Activated CD4-positive, alpha-beta T cell treated with anti-CD3 and anti-CD28 coated beads for 1 hour (primary cell): Measurements from ENCODE around the gene TRAF3.
"Not testable (repeated sequence)": the region's sequence is repeated elsewhere in the genome, so short reads cannot be mapped to it uniquely, and the experiment has no call there.

Experiments
- DNase-seq: peaks from one replicate; pipeline ENCODE4 v3.0.0-alpha.2; 2020

TRAF3 gene

DNA sequence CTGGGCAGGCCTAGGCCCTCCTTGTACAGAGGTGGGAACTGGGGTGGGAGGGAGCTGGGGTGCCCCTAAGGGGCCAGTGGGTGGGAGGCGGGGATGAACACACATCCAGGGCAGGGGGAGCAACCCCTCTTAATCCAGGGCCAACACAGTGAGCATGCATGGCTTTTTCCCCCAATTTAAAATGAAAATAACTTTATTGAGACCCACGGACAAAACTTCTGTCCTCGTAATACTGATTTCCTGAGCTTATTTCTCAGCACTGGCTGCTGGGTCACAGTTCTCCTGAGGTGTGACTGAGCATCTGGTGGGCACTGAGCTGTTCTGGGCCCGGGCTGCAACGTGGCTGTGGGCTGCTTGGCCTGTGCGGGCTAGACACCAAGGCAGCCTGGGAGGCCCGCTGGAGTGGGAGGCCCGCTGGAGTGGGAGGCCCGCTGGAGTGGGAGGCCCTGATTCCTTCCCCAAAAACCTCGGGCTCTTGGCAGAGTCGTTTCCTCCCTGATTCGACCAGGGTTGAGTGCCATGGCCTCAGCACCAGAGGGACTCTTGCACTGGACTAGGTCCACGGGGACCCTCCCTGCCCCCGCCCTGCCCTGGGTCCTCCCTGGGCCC lies 24.9 kb upstream of the TRAF3 start:
- DNase-seq: no peak

- no peak for DNase-seq
Measured at GRCh38 chr14:102754370-102755262, 22.6 kb upstream of the TRAF3 start.

- DNase-seq: no peak
Measured at GRCh38 chr14:102757646-102758045, 19.6 kb upstream of the TRAF3 start.

DNA sequence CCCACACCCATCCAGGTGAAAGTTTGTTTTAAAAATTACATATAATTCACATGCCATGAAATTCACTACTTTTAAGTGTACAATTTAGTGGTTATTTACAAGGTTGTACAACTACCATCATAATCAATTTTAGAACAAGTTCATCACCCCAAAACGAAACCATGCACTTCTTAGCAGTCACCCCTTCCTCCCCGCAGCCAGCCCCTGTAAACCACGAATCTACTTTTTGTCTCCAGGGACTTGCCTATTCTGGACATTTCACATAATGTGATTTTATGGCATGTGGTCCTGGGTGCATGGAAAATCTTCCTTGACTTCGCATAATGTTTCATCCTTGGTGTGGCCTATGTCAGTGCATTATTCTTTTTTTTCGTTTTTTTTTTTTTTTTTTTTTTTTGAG lies 19.2 kb upstream of the TRAF3 start:
- no peak for DNase-seq

GRCh38 chr14:102759456-102760187 lies 17.6 kb upstream of the TRAF3 start:
- no peak for DNase-seq

DNA sequence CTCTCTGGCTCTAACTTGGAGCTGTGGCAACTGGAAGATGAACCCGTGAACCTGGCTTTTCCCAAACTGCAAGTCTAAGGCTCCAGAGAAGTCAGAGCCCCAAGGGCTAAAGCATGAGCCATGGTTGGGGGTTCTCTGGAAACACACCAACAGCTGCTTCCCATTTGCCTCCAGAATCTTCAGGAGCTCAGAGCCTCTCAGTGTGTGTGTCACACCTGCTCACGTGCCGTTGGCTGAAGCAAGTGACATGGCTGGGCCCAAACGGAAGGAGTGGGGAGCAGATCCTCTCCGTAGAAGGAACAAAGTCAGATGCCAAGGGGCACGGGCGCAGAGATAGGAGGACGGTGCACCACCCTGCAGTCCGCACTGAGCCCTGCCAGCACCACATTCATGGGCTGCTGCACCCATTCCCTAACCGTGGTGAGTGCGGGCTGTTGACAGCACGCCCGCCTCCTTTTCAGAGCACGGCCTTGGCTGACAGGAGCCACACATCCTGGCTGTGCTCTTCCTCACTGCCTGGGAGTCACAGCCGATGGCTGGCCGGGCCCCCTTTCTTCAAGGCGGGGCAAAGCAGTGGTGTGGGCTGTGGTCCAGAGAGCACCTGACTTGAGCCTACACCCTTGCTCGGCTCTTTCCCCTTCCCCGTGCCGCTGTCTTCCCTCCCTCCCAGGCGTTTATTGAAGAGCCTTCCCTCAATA lies 16.6 kb upstream of the TRAF3 start:
- DNase-seq: no peak

- DNase-seq: no peak
Measured at GRCh38 chr14:102761206-102761605, 16.0 kb upstream of the TRAF3 start.

- no peak for DNase-seq
Measured at GRCh38 chr14:102764220-102764671, 13.0 kb upstream of the TRAF3 start.

DNA sequence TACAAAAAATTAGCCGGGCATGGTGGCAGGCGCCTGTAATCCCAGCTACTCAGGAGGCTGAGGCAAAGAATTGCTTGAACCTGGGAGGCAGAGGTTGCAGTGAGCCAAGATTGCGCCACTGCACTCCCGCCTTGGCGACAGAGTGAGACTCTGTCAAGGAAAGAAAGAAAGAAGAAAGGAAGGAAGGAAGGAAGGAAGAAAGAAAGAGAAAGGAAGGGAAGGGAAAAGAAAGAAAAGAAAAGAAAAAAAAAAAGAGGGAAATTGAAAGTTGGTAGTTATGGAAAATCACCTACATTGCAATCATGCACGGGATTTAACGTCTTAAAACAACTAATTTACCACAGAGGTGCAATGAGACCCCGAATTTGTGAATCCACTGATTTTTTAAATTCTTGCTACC lies 11.5 kb upstream of the TRAF3 start:
- DNase-seq: not testable (repeated sequence)

DNA sequence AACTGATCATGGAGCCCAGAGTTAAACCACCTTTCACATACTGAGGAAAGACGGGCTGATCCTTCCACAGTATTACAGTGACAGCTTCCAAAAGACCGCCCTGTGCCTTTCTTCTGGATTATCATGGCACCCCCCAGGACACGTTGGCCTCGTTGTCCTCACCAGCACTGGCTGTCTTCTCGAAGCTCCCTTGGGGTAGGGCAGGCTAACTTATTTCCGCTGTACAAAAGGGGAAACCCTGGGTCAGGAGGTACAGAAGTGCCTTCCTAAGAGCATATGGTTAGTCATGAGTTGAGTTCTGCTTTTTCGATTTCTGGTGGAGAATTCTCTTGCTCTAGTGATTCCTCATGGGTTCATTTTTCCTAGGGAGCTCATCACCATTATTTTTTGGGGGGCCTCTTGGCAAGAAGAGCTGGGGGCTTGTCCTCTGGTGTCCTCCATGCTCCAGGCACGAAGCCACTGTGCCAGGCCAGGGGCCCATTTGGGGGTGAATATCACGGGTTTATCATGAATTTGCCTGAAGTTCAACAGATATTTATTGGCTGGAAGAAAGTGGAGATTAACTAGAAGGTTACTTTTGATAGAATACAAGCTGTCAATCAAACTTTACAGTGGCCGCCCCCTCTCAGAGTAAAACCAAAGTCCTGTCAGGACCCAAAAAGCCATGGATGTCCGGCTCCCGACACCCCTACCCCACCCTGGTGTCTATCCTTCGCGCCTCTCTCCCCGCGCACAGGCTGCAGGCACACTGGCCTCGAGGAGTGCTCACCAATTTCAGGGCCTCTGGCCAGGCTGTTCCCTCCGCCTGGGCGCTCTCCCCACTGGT lies 8.8 kb upstream of the TRAF3 start:
- no peak for DNase-seq

DNA sequence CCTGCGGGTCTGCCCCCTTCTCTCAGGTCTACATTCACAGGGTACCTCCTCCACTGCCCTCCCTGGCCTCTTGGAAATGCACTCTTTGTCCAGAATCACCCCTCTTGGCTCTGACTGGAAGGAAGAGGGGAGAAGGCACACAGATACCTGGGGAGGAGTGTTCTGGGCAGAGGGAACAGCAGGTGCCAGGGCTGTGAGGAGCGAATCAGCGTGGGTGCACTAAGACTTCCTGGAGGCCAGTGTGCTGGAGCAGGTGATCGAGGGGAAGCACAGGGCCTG lies 8.3 kb upstream of the TRAF3 start:
- DNase-seq: no peak

DNA sequence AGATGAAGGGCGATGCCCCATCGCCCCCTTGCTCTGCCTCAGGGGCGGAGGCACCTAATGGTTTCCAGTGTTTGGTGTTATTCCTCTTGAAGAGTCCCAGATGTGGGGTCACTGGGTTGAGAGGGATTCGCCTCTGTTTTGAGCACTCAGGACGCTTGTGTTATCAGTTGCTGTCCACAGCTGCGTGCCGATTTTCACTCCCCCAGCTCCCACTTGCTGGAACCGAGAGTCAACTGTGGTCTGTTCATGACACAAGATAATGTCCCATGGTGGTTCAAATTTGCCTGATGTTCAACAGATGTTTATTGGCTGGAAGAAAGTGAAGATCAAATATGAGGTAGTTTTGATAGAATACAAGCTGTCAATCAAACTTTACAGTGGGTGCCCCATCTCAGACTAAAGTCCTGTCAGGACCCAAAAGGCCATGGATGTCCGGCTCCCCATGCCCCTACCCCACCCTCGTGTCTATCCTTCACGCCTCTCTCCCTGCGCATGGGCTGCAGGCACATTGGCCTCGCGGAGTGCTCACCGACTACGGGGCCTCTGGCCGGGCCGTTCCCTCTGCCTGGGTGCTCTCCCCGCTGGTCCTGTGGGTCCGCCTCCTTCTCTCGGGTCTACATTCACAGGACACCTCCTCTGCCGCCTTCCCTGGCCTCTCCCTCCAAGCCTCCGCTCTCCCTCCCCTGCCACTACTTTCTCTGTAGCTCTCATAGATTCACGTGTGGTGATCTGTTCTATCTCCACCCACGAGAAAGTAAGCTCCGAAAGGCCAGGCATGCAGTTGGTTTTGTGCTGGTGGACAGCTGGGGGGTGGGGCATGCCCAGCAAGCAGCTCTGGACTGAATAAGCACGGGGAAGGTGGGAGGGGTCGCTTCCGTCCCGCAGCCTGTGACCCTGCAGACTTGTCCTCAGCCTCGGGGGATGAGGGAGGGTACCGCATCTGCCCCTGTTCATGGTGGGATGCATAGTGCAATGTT lies 6.8 kb upstream of the TRAF3 start:
- DNase-seq: no peak

- DNase-seq: no peak
Measured at GRCh38 chr14:102771144-102771543, 6.1 kb upstream of the TRAF3 start.

- DNase-seq: no peak
Measured at GRCh38 chr14:102772781-102773570, 4.3 kb upstream of the TRAF3 start.

DNA sequence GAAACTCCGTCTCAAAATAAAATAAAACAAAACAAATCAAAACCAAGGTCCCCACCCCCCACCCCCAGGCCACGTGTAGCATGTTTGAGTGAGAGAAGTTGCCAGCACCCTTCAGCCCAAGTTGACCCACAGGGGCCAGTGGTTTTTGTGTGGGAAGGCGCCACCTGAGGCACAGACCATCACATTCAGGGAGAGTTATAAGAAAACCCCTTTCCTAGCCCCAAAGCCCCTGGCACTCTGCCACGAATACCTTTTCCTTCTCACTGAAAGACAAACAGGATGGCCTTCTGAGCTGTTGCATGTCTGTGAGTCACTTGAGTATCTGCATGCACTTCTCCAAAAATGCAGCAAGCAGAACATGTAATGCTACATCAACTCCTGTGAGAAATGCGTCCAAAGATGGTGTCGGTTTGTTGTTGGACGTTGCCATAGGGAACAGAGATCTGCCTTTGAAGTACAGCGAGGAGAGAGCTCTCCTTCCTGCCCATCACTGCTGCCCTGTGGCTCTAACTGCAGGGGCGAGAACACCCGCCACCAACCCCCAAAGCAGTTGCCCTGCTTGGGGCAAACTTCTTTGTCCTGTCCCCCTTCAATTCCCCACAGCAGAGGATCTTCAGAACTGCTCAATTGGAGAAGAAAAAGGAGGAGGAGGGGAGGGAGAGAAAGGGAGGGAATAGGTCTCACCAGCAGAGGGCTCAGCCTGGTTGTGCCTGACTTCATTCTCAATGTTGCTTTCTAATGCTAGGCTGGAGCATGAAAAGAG lies 2.7 kb upstream of the TRAF3 start:
- peak; percentile 38 for DNase-seq

- no peak for DNase-seq
Measured at GRCh38 chr14:102775855-102776760, 1.1 kb upstream of the TRAF3 start.

GRCh38 chr14:102777711-102778337 lies 575 bp downstream of the TRAF3 start:
- no peak for DNase-seq
